Measurements from ENCODE around the gene ANAPC5.

DNA sequence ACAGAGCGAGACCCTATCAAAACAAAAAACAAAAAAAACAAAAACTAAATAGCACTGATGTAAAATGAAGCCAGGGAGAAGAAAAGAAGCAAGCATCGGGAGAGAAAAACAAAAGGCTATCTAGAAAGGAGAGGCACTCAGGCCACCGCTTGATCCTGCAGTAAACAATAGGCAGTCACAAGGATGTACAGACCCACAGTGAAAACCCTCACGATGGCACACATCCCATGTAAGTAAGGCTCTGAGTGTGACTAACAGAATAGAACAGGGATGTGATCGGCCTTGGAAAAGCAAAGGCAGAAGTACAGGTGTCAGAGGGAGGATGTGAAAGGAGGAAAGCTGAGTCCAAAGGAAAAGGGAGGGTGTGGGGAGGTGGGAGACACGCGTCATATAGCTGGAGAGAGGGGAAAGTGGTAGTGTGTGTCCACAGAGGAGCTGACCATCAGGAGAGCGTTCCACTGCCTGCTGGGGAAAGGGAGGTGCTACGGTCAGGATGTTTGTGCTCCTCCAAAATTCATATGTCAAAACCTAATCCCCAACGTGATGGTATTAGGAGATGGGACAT, 87.2 kb downstream of the ANAPC5 start:
- TF ChIP-seq, protein P1, sequence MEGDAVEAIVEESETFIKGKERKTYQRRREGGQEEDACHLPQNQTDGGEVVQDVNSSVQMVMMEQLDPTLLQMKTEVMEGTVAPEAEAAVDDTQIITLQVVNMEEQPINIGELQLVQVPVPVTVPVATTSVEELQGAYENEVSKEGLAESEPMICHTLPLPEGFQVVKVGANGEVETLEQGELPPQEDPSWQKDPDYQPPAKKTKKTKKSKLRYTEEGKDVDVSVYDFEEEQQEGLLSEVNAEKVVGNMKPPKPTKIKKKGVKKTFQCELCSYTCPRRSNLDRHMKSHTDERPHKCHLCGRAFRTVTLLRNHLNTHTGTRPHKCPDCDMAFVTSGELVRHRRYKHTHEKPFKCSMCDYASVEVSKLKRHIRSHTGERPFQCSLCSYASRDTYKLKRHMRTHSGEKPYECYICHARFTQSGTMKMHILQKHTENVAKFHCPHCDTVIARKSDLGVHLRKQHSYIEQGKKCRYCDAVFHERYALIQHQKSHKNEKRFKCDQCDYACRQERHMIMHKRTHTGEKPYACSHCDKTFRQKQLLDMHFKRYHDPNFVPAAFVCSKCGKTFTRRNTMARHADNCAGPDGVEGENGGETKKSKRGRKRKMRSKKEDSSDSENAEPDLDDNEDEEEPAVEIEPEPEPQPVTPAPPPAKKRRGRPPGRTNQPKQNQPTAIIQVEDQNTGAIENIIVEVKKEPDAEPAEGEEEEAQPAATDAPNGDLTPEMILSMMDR (IDR thresholded peaks at IDR 0.05): no peak
- TF ChIP-seq POLR2A (IDR thresholded peaks at IDR 0.05): no peak

Measured in uterus (tissue), 2 donors.